Fibroblast of pulmonary artery (primary cell): Measurements from ENCODE around the gene CAPS.

Experiments
- DNase-seq: peaks from one replicate; pipeline ENCODE4 v3.0.0-alpha.2; 2010; ENCODE audit warnings: low read depth
- H3K4me3 ChIP-seq: replicated peaks from 2 replicates; pipeline ENCODE4 v1.5.1; 2011; ENCODE audit warnings: low read depth, mild to moderate bottlenecking, control low read depth, low read length, moderate library complexity
- CTCF ChIP-seq: IDR thresholded peaks from 2 replicates; pipeline ENCODE4 v1.5.1; 2011; ENCODE audit warnings: mild to moderate bottlenecking, control low read depth, low read length, inconsistent platforms; ENCODE audit errors: missing control alignments

Gene CAPS

GRCh38 chr19:5964816-5965565, 50.9 kb downstream of the CAPS start:
- TF ChIP-seq CTCF, result no peak

More at GRCh38 chr19:5964816-5965565, 50.9 kb downstream of the CAPS start:
- DNase-seq, result no peak
- no peak overlapping the region for H3K4me3 ChIP-seq
